Endothelial cell of coronary artery (primary cell): ENCODE results near the gene LIN7A. TPM values are rescaled to one million over a fixed set of nuclear protein-coding genes. Genes with fewer than 3 reads are reported as not detected.

Experiments
- total RNA-seq: library from RNA; depleted of rRNA; stranded (reverse); fragments of >200 nt; gene quantifications from 2 replicates; pipeline ENCODE4 v1.2.3, GENCODE V29; 2014

LIN7A gene, protein sequence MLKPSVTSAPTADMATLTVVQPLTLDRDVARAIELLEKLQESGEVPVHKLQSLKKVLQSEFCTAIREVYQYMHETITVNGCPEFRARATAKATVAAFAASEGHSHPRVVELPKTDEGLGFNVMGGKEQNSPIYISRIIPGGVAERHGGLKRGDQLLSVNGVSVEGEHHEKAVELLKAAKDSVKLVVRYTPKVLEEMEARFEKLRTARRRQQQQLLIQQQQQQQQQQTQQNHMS
- total RNA-seq: 0.18 and 2.7 TPM in 2 replicates

GRCh38 chr12:80937391-80938238 is at the start of gene LIN7A:
TSS of gene LIN7A (minus strand) at chr12:80937934. CDS start at chr12:80937722, 212 bp downstream.

Other genes starting within 250 kb of the LIN7A start
- not detected in 2 replicates for gene MYF6, start 230.3 kb downstream of the LIN7A start, total RNA-seq
- not detected in 2 replicates for gene MYF5, start 221.0 kb downstream of the LIN7A start, total RNA-seq
- 0.19 TPM in 1 of 2 replicates, not detected in the other for gene ACSS3, start 140.1 kb upstream of the LIN7A start, total RNA-seq